ENCODE results near the gene MTCL1. TPM values are rescaled to one million over a fixed set of nuclear protein-coding genes. Genes with fewer than 3 reads are reported as not detected.

The MTCL1 gene
- total RNA-seq, 1 donor from 2014 or later, result 54.4 TPM

GRCh38 chr18:8788503-8789429, 83.4 kb downstream of the MTCL1 start:
- no peaks in the 10 kb centered on the region for H3K9me3 Mint-ChIP-seq (ENCODE audit: low read depth)
- H3K36me3 Mint-ChIP-seq (ENCODE audit: low read depth), result peaks cover 41% of the 10 kb centered on the region
- no peak for TF ChIP-seq CTCF (IDR thresholded peaks at IDR 0.05)
- H3K27ac Mint-ChIP-seq (ENCODE audit: unreplicated experiment), result no peak overlapping the region
- peaks cover 21% of the 10 kb centered on the region for H3K4me1 Mint-ChIP-seq (ENCODE audit: low read depth)
- no peak overlapping the region for H3K4me3 Mint-ChIP-seq (ENCODE audit: unreplicated experiment)
- no peaks in the 10 kb centered on the region for H3K27me3 Mint-ChIP-seq (ENCODE audit: low read depth)
- DNase-seq (ENCODE audit: low spot score), result no peak

GRCh38 chr18:8791171-8791651, 85.9 kb downstream of the MTCL1 start:
- Mint-ChIP-seq H3K4me1 (ENCODE audit: low read depth) (peaks cover 41% of the 10 kb centered on the region), H3K9me3 (ENCODE audit: low read depth) (no peaks in the 10 kb centered on the region), H3K27me3 (ENCODE audit: low read depth) (no peaks in the 10 kb centered on the region), H3K36me3 (ENCODE audit: low read depth) (peaks cover 26% of the 10 kb centered on the region), H3K4me3 (ENCODE audit: unreplicated experiment) (no peak overlapping the region), H3K27ac (ENCODE audit: unreplicated experiment) (no peak overlapping the region)
- DNase-seq (ENCODE audit: low spot score), result no peak
- TF ChIP-seq CTCF (IDR thresholded peaks at IDR 0.05), result no peak

GRCh38 chr18:8792688-8793316, 87.4 kb downstream of the MTCL1 start:
- Mint-ChIP-seq H3K4me1 (ENCODE audit: low read depth) (peaks cover 48% of the 10 kb centered on the region), H3K36me3 (ENCODE audit: low read depth) (peaks cover 20% of the 10 kb centered on the region), H3K9me3 (ENCODE audit: low read depth) (no peaks in the 10 kb centered on the region), H3K4me3 (ENCODE audit: unreplicated experiment) (no peak overlapping the region), H3K27ac (ENCODE audit: unreplicated experiment) (peak overlapping the region; percentile 13), H3K27me3 (ENCODE audit: low read depth) (no peaks in the 10 kb centered on the region)
- DNase-seq (ENCODE audit: low spot score), result no peak
- TF ChIP-seq CTCF (IDR thresholded peaks at IDR 0.05), result no peak

GRCh38 chr18:8793445-8794155, 88.2 kb downstream of the MTCL1 start:
- Mint-ChIP-seq H3K9me3 (ENCODE audit: low read depth) (no peaks in the 10 kb centered on the region), H3K27ac (ENCODE audit: unreplicated experiment) (peak overlapping the region; percentile 86), H3K4me3 (ENCODE audit: unreplicated experiment) (no peak overlapping the region), H3K27me3 (ENCODE audit: low read depth) (no peaks in the 10 kb centered on the region), H3K4me1 (ENCODE audit: low read depth) (peaks cover 50% of the 10 kb centered on the region), H3K36me3 (ENCODE audit: low read depth) (peaks cover 15% of the 10 kb centered on the region)
- no peak for TF ChIP-seq CTCF (IDR thresholded peaks at IDR 0.05)
- no peak for DNase-seq (ENCODE audit: low spot score)

All from chondrocyte (in vitro differentiated cells).